CD14-positive monocyte (primary cell): ENCODE data around the gene DNASE1. TPM values are rescaled to one million over a fixed set of nuclear protein-coding genes. Genes with fewer than 3 reads are reported as not detected.

Source experiments
- DNase-seq, 3 donors: peaks; one replicate each; pipeline ENCODE4 v3.0.0-alpha.2; 2011 to 2022
- H2AFZ ChIP-seq: 2 replicates; pipeline ENCODE4 v1.6.0; 2012; ENCODE audit warnings: mild to moderate bottlenecking, low read depth, low read length, inconsistent platforms; ENCODE audit not compliant: insufficient read depth, poor library complexity, severe bottlenecking
- H3K27ac ChIP-seq, 2 donors: 1 replicate in 1 of 2; 2 replicates in 1 of 2; pipeline ENCODE4 v1.5.1; 2012 to 2013; ENCODE audit warnings: low read length in 2 of 2, control low read depth in 1 of 2, inconsistent platforms in 1 of 2, low read depth in 1 of 2, mild to moderate bottlenecking in 1 of 2
- H3K27me3 ChIP-seq, 2 donors: one replicate each; pipeline versions ENCODE4 v1.6.0 to v1.6.1; 2011 to 2013; ENCODE audit warnings: low read length in 2 of 2; ENCODE audit not compliant: control insufficient read depth in 2 of 2, insufficient read depth in 2 of 2
- H3K36me3 ChIP-seq, 2 donors: replicated peaks in 1 of 2; 1 replicate in 1 of 2; 2 replicates in 1 of 2; pipeline versions ENCODE4 v1.5.1 to v1.6.1; 2012 to 2013; ENCODE audit warnings: low read length in 2 of 2, control low read depth in 1 of 2, inconsistent platforms in 1 of 2, mild to moderate bottlenecking in 1 of 2; ENCODE audit not compliant: insufficient read depth in 2 of 2, control insufficient read depth in 1 of 2
- H3K4me1 ChIP-seq, 2 donors: 1 replicate in 1 of 2; 2 replicates in 1 of 2; pipeline versions ENCODE4 v1.5.1 to v1.6.1; 2012 to 2013; ENCODE audit warnings: low read length in 2 of 2, control low read depth in 1 of 2, inconsistent platforms in 1 of 2, mild to moderate bottlenecking in 1 of 2, moderate library complexity in 1 of 2; ENCODE audit not compliant: insufficient read depth in 2 of 2, control insufficient read depth in 1 of 2
- H3K4me2 ChIP-seq: replicated peaks from 2 replicates; pipeline ENCODE3; 2012; ENCODE audit warnings: low read length, moderate library complexity, mild to moderate bottlenecking; ENCODE audit not compliant: poor library complexity, severe bottlenecking; ENCODE audit errors: extremely low read depth
- H3K4me3 ChIP-seq, 3 experiments: fragments of 200-600 bp in 1 of 3; sonication (generic) in 1 of 3; replicated peaks in 1 of 3; 1 replicate in 2 of 3; 2 replicates in 1 of 3; pipeline ENCODE4 v1.5.1; 2011 to 2013; ENCODE audit warnings: low read length in 3 of 3, mild to moderate bottlenecking in 3 of 3, control low read depth in 2 of 3, low read depth in 2 of 3, inconsistent platforms in 1 of 3, moderate library complexity in 1 of 3
- H3K79me2 ChIP-seq: 2 replicates; pipeline ENCODE4 v1.6.0; 2012; ENCODE audit warnings: mild to moderate bottlenecking, control low read depth, inconsistent platforms, low read length, moderate library complexity; ENCODE audit not compliant: insufficient read depth
- H3K9ac ChIP-seq: 2 replicates; pipeline ENCODE4 v1.6.0; 2017; ENCODE audit warnings: low read length, mild to moderate bottlenecking; ENCODE audit not compliant: insufficient read depth, poor library complexity, severe bottlenecking
- H3K9me3 ChIP-seq, 2 donors: replicated peaks in 1 of 2; 1 replicate in 1 of 2; 2 replicates in 1 of 2; pipeline versions ENCODE4 v1.5.1 to v1.6.1; 2012 to 2013; ENCODE audit warnings: low read length in 2 of 2, control low read depth in 1 of 2; ENCODE audit not compliant: control insufficient read depth in 1 of 2, insufficient read depth in 1 of 2
- H4K20me1 ChIP-seq: 2 replicates; pipeline ENCODE4 v1.6.0; 2012; ENCODE audit warnings: mild to moderate bottlenecking, low read length, control low read depth, moderate library complexity; ENCODE audit not compliant: insufficient read depth
- H3K27ac Mint-ChIP-seq, 7 donors: one replicate each; pipeline ENCODE4 v1.8.0; 2020; ENCODE audit warnings: mild to moderate bottlenecking in 7 of 7, mixed read lengths in 7 of 7, moderate library complexity in 6 of 7, inconsistent platforms in 2 of 7
- H3K27me3 Mint-ChIP-seq, 3 donors: one replicate each; pipeline ENCODE4 v1.8.0; 2021 to 2022; ENCODE audit warnings: low read depth in 3 of 3, mild to moderate bottlenecking in 3 of 3, mixed read lengths in 3 of 3, moderate library complexity in 3 of 3, inconsistent platforms in 1 of 3
- H3K36me3 Mint-ChIP-seq, 2 donors: one replicate each; pipeline ENCODE4 v1.8.0; 2020; ENCODE audit warnings: mixed read lengths in 2 of 2, inconsistent platforms in 1 of 2, mild to moderate bottlenecking in 1 of 2
- H3K4me1 Mint-ChIP-seq: one replicate; pipeline ENCODE4 v1.8.0; 2020; ENCODE audit warnings: mild to moderate bottlenecking, mixed read lengths
- H3K4me3 Mint-ChIP-seq, 2 donors: one replicate each; pipeline ENCODE4 v1.8.0; 2020; ENCODE audit warnings: mild to moderate bottlenecking in 2 of 2, mixed read lengths in 2 of 2, moderate library complexity in 1 of 2
- H3K9me3 Mint-ChIP-seq, 7 donors: one replicate each; pipeline ENCODE4 v1.8.0; 2020 to 2022; ENCODE audit warnings: mixed read lengths in 7 of 7, mild to moderate bottlenecking in 6 of 7, moderate library complexity in 6 of 7, inconsistent platforms in 2 of 7
- WGBS: methylation state at CpG from one replicate; pipeline ENCODE4 v1.1.5; 2013; ENCODE audit warnings: missing lambda C conversion rate; ENCODE audit not compliant: insufficient coverage; 5-methylcytosine and 5-hydroxymethylcytosine counted together
- intact Hi-C, 2 donors: fragments of 100-400 bp; cut with micrococcal nuclease; formaldehyde crosslinking; loops; one replicate each; pipeline versions ENCODE4 v1.15.0 to v1.15.1; 2023
- polyA plus RNA-seq, 3 donors: library from polyadenylated mRNA; depleted of rRNA in 1 of 3; unstranded in 2 of 3; stranded (reverse) in 1 of 3; fragments of 300-500 nt in 2 of 3; fragments of >200 nt in 1 of 3; fragmentation: Illumina TruSeq in 2 of 3; gene quantifications; 1 replicate in 2 of 3; 2 replicates in 1 of 3; pipeline ENCODE4 v1.2.3, GENCODE V29; 2012 to 2021
- TF ChIP-seq, protein P1 (sequence below): fragments of 200-600 bp; IDR thresholded peaks from one replicate; pipeline ENCODE4 v1.8.0; 2022; ENCODE audit warnings: antibody characterized with exemption, mild to moderate bottlenecking

The DNASE1 gene
- polyA plus RNA-seq, 3 donors, result 1.5 to 21.1 TPM; not detected in 1

DNA sequence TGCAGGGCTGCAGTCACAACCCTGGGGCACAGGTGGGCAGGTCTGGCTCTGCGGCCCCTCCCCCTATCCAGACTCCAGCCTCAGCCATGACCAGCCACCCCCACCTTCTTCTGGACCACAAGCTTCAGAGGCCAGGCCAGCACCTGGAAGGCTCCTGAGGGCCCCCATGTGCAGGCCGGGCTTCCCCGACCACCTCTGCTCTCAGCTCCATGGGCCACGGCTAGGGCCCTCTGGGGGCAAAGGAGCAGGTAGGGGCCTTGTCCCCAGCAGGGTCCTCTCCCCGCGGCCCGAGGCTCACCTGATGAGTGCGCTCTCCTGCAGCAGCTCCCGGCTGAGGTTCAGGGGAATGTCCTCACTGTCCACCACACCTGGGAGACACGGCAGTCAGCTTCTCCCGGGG, 16.9 kb downstream of the DNASE1 start:
- H3K9ac ChIP-seq, result no peak overlapping the region
- no peaks in the 10 kb centered on the region for H3K9me3 ChIP-seq
- Mint-ChIP-seq H3K27ac (no peak overlapping the region), H3K4me1 (peaks cover 2% of the 10 kb centered on the region), H3K4me3 (no peak overlapping the region), H3K9me3 (no peaks in the 10 kb centered on the region), H3K27me3 (peaks cover 0 to 2% (median 0%) of the 10 kb centered on the region in 3 donors), H3K36me3 (peaks cover 50 to 72% of the 10 kb centered on the region in 2 donors)
- H3K27me3 ChIP-seq, result no peaks in the 10 kb centered on the region
- peaks cover 27 to 50% of the 10 kb centered on the region in 2 donors for H3K36me3 ChIP-seq
- no peak overlapping the region for H2AFZ ChIP-seq
- no peaks in the 10 kb centered on the region for H3K4me1 ChIP-seq
- no peak overlapping the region for H3K4me3 ChIP-seq
- 97% methylated on average over 10 of the region's 11 CpGs for WGBS
- H3K79me2 ChIP-seq, result no peaks in the 10 kb centered on the region
- intact Hi-C loops, result no loop called here
- DNase-seq, result no peak
- no peaks in the 10 kb centered on the region for H4K20me1 ChIP-seq
- H3K4me2 ChIP-seq, result no peak overlapping the region
- TF ChIP-seq, protein P1, sequence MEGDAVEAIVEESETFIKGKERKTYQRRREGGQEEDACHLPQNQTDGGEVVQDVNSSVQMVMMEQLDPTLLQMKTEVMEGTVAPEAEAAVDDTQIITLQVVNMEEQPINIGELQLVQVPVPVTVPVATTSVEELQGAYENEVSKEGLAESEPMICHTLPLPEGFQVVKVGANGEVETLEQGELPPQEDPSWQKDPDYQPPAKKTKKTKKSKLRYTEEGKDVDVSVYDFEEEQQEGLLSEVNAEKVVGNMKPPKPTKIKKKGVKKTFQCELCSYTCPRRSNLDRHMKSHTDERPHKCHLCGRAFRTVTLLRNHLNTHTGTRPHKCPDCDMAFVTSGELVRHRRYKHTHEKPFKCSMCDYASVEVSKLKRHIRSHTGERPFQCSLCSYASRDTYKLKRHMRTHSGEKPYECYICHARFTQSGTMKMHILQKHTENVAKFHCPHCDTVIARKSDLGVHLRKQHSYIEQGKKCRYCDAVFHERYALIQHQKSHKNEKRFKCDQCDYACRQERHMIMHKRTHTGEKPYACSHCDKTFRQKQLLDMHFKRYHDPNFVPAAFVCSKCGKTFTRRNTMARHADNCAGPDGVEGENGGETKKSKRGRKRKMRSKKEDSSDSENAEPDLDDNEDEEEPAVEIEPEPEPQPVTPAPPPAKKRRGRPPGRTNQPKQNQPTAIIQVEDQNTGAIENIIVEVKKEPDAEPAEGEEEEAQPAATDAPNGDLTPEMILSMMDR, result no peak
- no peak overlapping the region for H3K27ac ChIP-seq

DNA sequence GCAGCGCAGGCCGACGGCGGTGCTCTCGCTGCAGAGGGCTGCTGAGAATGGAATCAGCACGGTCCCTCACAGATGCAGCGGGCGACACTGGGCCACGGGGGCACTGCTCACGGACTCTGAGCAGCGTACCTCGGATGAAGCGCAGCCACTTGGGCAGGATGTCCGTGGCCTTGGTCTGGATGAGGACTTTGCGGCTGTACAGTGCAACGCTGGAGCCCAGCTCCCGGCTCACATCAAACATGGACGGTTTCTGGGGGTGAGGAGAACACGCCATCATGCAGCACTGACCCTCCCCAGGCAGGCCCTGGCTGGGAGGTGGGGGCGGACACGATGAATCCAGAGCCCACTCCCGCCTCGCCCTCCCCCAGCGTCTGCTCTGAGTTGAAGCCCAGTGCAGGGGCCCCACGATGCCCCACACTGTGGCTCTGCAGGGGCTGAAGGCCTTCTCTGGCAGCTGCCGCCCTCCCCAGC, 18.1 kb downstream of the DNASE1 start:
- H4K20me1 ChIP-seq, result no peaks in the 10 kb centered on the region
- intact Hi-C loops, result no loop called here

More for the DNA sequence above, 18.1 kb downstream of the DNASE1 start:
- peaks cover 50 to 72% of the 10 kb centered on the region in 2 donors for H3K36me3 Mint-ChIP-seq
- H3K36me3 ChIP-seq, result peaks cover 29 to 52% of the 10 kb centered on the region in 2 donors
- H3K27ac ChIP-seq, result no peak overlapping the region
- WGBS, result 95% methylated on average over 25 of the region's 26 CpGs
- H3K9me3 ChIP-seq, result no peaks in the 10 kb centered on the region
- TF ChIP-seq, protein P1, result no peak
- no peak for DNase-seq
- no peaks in the 10 kb centered on the region for H3K79me2 ChIP-seq
- no peaks in the 10 kb centered on the region for H3K9me3 Mint-ChIP-seq
- H3K9ac ChIP-seq, result no peak overlapping the region
- H3K4me1 ChIP-seq, result no peaks in the 10 kb centered on the region
- H3K4me2 ChIP-seq, result no peak overlapping the region
- no peak overlapping the region for H3K4me3 Mint-ChIP-seq
- H2AFZ ChIP-seq, result no peak overlapping the region
- no peaks in the 10 kb centered on the region for H3K27me3 ChIP-seq
- peaks cover 2% of the 10 kb centered on the region for H3K4me1 Mint-ChIP-seq
- H3K4me3 ChIP-seq, result no peak overlapping the region
- H3K27me3 Mint-ChIP-seq, result peaks cover 0 to 2% (median 0%) of the 10 kb centered on the region in 3 donors
- H3K27ac Mint-ChIP-seq, result peak overlapping the region in 1 of 7 donors; percentile 2
